GM19025 (cell line): ENCODE measurements around the gene DYNC2I2.
"Not testable (repeated sequence)": the region's sequence is repeated elsewhere in the genome, so short reads cannot be mapped to it uniquely, and the experiment has no call there.

Source experiments
- ATAC-seq: cut with Tn5 transposase; IDR thresholded peaks from one replicate; pipeline ENCODE4 v1.9.1; 2021; ENCODE audit warnings: mild to moderate bottlenecking, low read depth, moderate library complexity; ENCODE audit not compliant: unreplicated experiment

DYNC2I2 gene

DNA sequence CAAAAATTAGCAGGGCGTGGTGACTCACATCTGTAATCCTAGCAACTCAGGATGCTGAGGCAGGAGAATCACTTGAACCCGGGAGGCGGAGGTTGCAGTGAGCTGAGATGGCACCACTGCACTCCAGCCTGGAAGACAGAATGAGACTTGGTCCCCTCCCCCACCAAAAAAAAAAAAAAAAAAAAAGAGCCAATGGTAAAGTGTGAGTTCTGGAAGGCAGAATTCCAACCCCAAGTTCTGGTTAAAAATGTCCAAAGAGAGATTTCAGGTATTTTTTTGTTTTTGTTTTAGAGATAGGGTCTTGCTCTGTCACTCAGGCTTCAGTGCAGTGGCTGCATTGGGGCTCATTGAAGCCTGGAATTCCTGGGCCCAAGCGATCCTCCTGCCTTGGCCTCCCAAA is 30.8 kb upstream of the DYNC2I2 start:
- no peak for ATAC-seq

- ATAC-seq, result no peak
Observed at GRCh38 chr9:128685636-128686489, 29.2 kb upstream of the DYNC2I2 start.

- ATAC-seq, result no peak
Observed at GRCh38 chr9:128684325-128685199, 27.9 kb upstream of the DYNC2I2 start.

- ATAC-seq, result no peak
Observed at GRCh38 chr9:128684065-128684324, 27.3 kb upstream of the DYNC2I2 start.

DNA sequence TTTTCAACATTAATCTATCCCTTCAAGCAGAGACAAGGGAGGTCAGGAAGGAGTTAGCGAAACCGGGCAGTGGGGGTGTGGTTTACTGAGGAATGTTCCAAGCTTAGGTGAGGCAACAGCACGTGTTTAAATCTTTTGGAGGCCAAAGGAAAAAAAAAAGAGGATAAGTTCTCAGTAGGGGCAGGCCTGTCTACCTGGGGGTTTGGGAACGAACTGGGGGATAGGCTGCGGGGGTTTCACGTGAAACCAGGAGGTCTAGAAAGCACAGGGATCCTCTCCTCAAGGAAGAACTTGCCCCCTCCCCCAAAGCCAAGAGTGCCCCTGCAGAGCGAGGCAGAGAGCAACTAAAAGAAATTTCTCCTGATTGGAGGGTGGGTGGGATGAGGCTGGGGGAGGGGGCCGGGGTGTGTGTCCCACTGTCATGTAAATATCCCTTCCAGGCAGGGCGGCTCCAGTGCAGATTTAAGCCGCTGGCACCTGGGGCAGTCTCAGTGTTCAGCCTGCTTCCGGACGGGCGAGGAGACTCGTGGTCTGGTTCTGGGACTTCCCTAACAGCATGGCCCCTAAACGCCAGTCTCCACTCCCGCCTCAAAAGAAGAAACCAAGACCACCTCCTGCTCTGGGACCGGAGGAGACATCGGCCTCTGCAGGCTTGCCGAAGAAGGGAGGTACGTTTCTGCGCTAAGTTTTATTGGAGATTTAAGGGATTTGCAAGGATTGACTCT is 26.9 kb upstream of the DYNC2I2 start:
- ATAC-seq, result no peak

DNA sequence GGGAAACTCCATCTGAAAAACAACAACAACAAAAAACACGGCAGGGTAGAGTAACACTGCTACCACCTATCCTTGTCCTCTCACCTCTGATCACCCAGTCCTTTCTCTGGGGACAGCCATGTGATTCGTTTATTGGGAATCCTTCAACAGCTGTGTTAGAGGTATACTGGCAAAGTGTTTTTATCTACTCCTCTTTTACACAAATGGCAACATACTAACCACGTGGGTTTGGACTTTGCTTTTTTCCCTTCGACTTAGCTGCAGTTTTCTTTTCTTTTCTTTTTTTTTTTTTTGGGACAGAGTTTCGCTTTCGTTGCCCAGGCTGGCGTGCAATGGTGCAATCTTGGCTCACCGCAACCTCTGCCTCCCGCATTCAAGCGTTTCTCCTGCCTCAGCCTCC is 21.1 kb upstream of the DYNC2I2 start:
- no peak for ATAC-seq

- no peak for ATAC-seq
Observed at GRCh38 chr9:128675382-128675781, 18.7 kb upstream of the DYNC2I2 start.

DNA sequence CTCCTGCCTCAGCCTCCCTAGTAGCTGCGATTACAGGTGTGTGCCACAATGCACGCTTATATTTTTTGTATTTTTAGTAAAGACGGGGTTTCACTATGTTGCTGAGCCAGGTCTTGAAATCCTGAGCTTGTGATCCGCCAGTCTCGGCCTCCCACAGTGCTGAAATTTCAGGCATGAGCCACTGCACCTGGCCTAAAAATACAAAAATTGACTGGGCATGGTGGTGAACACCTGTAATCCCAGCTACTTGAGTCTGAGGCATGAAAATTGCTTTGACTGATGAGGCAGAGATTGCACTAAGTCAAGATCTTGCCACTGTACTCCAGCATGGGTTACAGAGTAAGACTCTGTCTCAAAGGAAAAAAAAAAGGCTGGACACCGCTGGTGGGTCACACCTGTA is 13.1 kb upstream of the DYNC2I2 start:
- no peak for ATAC-seq

- ATAC-seq, result not testable (repeated sequence)
Observed at GRCh38 chr9:128666481-128666941, 9.9 kb upstream of the DYNC2I2 start.

DNA sequence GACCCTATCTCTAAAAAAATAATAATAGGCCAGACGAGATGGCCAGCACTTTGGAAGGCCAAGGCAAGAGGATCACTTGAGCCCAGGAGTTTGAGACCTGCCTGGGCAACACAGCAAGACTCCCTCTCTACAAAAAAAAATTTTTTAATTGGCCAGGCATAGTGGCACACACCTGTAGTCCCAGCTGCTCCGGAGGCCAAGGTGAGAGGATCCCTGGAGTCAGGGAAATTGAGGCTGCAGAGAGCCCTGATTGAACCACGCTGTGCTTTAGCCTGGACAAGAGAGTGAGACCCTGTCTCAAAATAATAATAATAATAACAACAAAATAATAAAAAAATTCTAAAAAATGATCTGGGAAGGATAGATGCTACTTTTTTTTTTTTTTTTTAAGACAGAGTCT is 1.1 kb upstream of the DYNC2I2 start:
- ATAC-seq, result no peak

GRCh38 chr9:128657344-128657704 is 677 bp upstream of the DYNC2I2 start:
- no peak for ATAC-seq

DNA sequence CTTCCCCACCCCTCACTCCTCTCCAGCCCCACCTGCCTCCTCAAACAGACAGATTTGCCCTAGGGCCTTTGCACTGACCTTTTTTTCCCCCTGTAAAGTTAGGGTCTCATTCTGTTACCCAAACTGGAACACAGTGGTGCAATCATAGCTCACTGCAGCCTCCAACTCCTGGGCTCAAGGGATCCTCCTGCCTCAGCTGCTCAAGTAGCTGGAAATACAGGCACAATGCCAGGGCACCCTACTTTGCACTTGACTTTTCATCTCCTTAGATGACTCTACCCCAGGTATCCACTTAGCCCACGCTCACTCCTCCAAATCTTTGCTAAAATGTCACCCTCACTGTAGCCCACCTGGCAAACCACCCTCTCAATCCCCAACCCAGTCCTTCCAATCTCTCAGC is 2.2 kb downstream of the DYNC2I2 start:
- no peak for ATAC-seq

DNA sequence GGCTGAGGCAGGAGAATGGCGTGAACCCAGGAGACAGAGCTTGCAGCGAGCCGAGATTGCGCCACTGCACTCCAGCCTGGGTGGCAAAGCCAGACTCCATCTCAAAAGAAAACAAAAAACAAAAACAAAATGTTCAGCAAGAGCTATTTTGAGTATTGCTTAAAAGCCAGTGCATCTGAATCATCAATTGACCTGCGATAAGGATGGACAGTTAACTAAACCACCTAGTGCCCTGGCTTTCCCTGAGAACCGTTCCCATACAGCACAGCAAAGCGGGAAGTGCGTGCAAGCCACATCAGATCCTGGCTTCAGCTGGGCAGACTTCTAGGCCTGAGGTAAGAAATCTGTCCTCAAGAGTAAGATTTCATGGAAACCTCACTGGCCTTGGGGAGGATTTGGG is 2.7 kb downstream of the DYNC2I2 start:
- no peak for ATAC-seq

- ATAC-seq, result no peak
Observed at GRCh38 chr9:128651798-128652197, 4.8 kb downstream of the DYNC2I2 start.

DNA sequence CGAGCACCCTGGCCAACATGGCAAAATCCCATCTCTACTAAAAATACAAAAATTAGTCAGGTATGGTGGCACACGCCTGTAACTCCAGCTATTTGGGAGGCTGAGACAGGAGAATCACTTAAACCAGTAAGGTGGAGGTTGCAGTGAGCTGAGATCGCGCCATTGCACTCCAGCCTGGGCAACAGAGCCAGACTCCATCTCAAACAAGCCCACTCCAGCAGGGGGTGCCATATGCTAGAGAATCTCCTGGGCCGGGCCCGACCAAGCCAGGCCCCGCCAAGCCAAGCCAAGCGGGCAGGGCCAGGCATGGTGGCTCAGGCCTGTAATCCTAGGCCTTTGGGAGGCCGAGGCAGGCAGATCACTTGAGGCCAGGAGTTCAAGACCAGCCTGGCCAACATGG is 8.4 kb downstream of the DYNC2I2 start:
- not testable (repeated sequence) for ATAC-seq

GRCh38 chr9:128643519-128644300 is 12.9 kb downstream of the DYNC2I2 start:
- peak; percentile 71 for ATAC-seq

DNA sequence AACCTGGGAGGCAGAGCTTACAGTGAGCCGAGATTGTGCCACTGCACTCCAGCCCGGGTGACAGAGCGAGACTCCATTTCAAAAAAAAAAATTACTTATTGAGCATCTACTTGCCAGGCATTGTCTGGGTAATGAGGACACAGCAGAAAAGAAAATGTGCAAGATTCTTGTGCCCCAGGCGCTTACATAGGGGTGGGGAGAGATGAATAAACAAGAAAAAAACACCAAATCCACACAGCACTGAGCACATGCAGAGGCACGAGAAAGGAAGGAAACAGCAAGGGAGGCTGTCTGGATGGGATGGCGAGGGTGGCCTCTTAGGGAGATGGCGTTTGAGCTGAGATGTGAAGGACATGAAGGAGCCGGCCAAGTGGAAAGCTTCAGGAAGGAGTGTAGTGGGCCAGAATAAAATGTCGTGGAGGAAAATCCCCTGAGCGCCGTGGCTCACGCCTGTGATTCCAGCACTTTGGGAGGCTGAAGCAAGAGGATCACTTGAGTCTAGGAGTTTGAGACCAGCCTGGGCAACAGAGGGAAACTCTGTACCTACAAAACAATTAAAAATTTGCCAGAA is 13.9 kb downstream of the DYNC2I2 start:
- no peak for ATAC-seq

DNA sequence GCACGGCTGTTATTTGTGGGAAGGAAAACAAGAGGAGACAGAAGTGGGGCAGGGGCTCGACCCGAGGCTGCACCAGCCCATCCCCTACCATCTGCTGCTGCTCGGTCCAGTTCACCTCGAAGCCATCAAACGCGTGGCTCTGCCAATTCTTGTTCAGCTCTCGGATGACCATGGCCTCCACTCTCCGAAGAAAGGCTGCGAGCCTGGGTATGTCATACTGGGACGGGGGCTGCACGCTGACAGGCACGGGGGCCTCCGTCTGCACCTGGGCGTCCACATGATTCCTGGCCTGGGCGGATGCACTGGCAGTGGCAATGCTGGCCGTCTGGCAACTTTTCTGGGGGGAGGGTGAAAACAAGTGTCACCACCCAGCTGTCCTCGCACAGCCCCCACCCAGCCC is 16.0 kb downstream of the DYNC2I2 start:
- ATAC-seq, result no peak

DNA sequence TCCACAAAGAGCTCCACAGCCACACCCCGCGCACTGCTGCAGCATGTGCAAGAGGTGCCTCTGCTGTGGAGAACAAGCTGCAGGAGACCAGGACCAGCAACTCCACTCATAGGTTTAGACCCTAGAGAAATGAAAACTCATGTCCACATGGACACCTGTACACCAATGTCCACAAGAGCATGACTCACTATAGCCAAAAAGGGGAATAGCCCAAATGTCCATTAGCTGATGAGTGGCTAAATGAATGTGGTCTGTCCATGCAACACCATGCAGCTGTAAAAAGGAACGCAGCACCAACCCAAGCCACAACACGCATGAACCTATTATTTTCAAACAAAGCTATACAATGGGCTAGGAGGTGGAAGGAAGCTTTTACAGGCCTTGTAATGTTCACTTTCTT is 18.1 kb downstream of the DYNC2I2 start:
- ATAC-seq, result no peak

GRCh38 chr9:128637656-128638055 is 19.0 kb downstream of the DYNC2I2 start:
- no peak for ATAC-seq
